Limb (tissue), 2 donors: Measurements from ENCODE around the gene LAX1.
"Not testable (repeated sequence)": the region's sequence is repeated elsewhere in the genome, so short reads cannot be mapped to it uniquely, and the experiment has no call there.

Source experiments
- DNase-seq, 2 donors: peaks; one replicate each; pipeline ENCODE4 v3.0.0-alpha.2; 2016; ENCODE audit errors: extremely low spot score in 2 of 2

Gene LAX1

DNA sequence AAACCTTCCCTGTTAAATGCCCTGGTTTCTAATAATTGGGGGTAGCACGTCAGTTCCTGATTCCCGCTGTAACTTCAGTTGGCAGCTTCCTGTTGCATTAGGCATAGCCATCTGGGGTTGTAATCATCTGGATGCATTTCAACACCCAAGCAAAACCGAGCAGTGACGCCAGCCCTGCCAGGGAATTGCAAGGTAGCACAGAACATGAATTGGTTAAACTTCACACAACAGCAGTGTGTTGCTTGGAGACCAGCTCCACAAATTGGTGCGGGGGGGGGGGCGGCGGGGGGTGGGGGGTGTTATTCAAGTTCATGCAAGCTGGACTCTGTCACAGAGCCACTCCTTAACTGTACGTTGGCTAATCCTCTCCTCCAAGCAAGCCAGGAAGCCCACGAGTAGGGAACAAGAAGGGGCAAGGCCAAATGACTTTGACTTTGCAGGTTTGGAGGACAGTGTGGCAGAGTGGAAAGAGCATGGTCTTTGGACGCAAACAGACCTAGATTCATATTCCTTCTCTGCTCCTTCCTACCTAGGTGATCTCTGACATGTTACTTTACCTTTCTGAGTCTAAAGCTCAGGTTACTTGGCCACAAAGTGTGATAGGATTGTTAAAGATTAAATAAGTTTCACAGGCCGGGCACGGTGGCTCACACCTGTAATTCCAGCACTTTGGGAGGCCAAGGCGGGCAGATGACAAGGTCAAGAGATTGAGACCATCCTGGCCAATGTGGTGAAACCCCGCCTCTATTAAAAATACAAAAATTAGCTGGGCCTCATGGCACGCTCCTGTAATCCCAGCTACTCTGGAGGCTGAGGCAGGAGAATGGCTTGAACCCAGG lies 4.7 kb downstream of the LAX1 start:
- DNase-seq: peak; percentile 81

- no peak for DNase-seq
These were observed 6.9 kb downstream of the LAX1 start for GRCh38 chr1:203771901-203772301.

- no peak for DNase-seq
These were observed 7.9 kb downstream of the LAX1 start for GRCh38 chr1:203772836-203773235.

- DNase-seq: no peak
These were observed 11.7 kb downstream of the LAX1 start for GRCh38 chr1:203776636-203777035.

- no peak for DNase-seq
These were observed 12.6 kb downstream of the LAX1 start for GRCh38 chr1:203777596-203777995.

- DNase-seq: no peak
These were observed 13.2 kb downstream of the LAX1 start for GRCh38 chr1:203778146-203778545.

DNA sequence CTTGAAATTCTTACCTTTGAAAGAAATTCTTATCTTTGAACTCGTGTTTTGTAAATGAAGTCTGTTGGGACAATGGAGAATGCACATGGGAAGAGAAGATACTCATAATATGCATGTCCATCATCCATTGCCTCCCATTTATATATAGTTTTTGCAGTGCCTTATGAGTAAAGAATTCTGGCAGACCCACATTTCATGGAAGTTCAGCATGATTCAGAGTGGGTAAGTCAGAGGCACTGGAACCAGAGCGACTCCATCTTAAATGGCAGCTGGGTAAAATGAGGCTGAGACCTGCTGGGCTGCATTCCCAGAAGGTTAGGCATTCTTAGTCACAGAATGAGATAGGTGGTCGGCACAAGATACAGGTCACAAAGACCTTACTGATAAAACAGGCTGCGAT lies 13.8 kb downstream of the LAX1 start:
- no peak for DNase-seq

- no peak for DNase-seq
These were observed 17.0 kb downstream of the LAX1 start for GRCh38 chr1:203781962-203782361.

GRCh38 chr1:203789966-203790365 lies 25.0 kb downstream of the LAX1 start:
- DNase-seq: no peak

GRCh38 chr1:203791498-203791897 lies 26.5 kb downstream of the LAX1 start:
- no peak for DNase-seq

DNA sequence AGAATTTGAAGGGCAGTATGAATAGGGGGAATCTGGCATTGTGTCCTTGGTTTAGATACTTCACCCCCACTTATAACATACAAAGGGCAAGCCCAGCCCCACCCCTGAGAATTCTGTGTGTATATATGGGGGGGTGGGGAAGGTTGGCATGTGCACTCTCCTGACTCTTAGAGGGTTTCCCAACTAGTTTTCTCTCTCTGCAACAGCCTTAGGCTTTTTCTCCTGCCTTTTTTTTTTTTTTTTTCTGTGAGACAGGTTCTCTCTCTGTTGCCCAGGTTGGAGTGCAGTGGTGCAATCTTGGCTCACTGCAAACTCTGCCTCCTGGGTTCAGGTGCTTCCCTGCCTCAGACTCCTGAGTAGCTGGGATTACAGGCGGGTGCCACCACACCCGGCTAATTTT lies 27.5 kb downstream of the LAX1 start:
- no peak for DNase-seq

DNA sequence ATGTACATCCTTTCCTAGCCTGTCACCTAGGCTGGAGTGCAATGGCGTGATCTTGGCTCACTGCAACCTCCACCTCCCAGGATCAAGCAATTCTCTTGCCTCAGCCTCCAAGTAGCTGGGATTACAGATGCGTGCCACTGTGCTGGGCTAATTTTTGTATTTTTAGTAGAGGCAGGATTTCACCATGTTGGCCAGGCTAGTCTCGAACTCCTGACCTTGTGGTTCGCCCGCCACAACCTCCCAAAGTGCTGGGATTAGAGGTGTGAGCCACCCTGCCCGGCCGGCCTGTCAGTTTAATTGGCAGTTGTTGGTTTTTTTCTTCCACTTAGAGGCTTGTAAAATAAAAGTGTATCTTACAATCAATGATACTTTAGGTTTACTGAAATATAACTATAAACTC lies 28.6 kb downstream of the LAX1 start:
- not testable (repeated sequence) for DNase-seq

- no peak for DNase-seq
These were observed 29.9 kb downstream of the LAX1 start for GRCh38 chr1:203794764-203795440.

- peak; percentile 97 for DNase-seq
These were observed 30.7 kb downstream of the LAX1 start, which contains the start of the genes ZBED6 and ZC3H11A for GRCh38 chr1:203795441-203796235. ZBED6 (plus strand) TSS chr1:203795623; CDS start chr1:203797523, 1,900 bp downstream. ZC3H11A (plus strand) TSS chr1:203795623; CDS start chr1:203817071, 21,448 bp downstream.

DNA sequence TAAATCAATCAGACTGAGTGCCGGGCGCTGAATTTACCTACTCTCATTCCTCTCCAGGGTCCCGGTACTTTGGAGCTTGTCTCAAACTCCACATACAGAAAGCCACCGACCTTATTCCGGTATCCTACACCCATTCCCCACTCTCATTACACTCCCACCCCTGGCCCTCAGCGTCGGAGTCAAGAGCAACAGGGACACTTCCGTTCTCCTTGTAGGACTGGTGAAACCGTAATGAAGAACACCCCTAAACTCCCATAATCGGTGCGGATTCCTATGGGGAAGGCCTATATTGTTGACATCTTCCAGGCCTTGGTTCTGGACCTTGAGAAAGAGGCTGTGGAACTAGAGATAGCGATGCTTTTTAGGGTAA lies 31.2 kb downstream of the LAX1 start:
- peak in 1 of 2 donors; percentile 7 for DNase-seq

- no peak for DNase-seq
These were observed 32.2 kb downstream of the LAX1 start for GRCh38 chr1:203797216-203797615.

DNA sequence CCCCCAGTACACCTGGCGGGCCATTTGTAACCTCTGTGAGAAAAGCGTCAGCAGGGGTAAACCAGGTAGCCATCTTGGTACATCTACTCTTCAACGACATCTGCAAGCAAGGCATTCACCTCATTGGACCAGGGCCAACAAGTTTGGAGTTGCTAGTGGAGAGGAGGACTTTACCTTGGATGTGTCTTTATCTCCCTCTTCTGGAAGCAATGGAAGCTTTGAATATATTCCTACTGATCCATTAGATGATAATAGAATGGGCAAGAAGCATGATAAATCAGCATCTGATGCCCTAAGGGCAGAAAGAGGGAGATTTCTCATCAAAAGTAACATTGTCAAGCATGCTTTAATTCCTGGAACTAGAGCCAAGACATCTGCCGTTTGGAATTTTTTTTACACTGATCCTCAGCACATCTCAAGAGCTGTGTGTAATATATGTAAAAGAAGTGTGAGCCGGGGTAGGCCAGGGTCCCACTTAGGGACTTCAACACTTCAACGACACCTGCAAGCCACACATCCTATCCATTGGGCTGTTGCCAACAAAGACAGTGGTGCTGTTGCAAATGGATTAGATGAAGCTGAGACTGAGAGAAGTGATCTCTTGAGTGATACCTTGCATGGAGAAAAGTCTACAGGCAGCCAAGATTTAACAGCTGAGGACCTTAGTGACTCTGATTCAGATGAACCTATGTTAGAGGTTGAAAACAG lies 33.1 kb downstream of the LAX1 start:
- no peak for DNase-seq

DNA sequence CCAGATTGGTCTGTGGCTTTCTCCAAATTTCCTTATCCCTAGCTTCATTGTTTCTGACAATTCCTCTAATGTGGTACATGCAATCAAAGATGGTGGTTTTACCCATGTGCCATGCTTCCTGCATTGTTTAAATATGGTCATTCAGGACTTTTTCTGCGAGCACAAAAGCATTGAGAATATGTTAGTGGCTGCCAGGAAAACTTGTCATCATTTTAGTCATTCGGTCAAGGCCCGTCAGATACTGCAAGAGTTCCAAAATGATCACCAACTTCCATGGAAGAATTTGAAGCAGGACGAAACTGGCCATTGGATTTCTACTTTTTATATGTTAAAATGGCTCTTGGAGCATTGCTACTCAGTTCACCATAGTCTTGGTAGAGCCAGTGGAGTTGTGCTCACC lies 34.2 kb downstream of the LAX1 start:
- DNase-seq: no peak

DNA sequence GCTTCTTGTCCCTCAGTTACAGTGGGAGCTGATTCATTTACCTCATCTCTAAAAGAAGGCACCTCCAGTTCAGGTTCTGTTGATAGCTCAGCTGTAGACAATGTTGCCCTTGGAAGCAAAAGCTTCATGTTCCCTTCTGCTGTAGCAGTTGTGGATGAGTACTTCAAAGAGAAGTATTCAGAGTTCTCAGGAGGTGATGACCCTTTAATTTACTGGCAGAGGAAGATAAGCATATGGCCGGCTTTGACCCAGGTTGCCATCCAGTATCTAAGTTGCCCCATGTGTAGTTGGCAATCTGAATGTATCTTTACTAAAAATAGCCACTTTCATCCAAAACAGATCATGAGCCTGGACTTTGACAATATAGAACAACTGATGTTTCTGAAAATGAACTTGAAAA lies 35.0 kb downstream of the LAX1 start:
- DNase-seq: no peak

DNA sequence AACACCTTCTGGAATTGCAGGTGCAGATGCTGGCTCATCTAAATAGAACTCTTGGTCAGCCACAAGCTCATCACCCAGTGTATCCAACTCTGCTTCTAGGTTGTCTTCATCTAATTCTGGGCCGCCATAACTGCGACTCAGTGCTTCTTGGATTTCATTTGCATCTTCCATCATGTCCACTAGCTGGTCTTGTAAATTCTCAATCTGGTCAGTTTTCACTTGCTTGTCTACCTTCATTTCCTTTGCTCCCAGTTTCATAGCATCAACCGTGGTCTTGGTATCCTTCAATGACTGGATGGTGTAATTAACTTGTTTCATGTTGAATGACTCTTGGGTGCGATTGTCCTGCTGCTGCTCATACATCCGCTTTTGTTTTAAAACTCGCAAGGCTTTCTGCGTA lies 40.7 kb downstream of the LAX1 start:
- DNase-seq: no peak

GRCh38 chr1:203807196-203807595 lies 42.2 kb downstream of the LAX1 start:
- no peak for DNase-seq
